K562 (cell line): ENCODE results near the gene GPR142. TPM values are rescaled to one million over a fixed set of nuclear protein-coding genes. Genes with fewer than 3 reads are reported as not detected.

ENCODE experiments used
- ATAC-seq: fragments of 200-7000 bp; cut with Tn5 transposase; 3 replicates; pipeline ENCODE4 v1.9.1; 2020; ENCODE audit warnings: moderate library complexity
- BruUV-seq: library from RNA; stranded (reverse); fragments of 400-500 nt; replicated peaks from 2 replicates; lab custom pipeline; 2021; lab: Mats Ljungman, UMichigan
- CTCF ChIA-PET: fragments of 300-600 bp; formaldehyde crosslinking; extraction: SDS; loops from one replicate; lab custom pipeline; 2021; ENCODE audit warnings: low intra/inter-chr PET ratio; lab: Yijun Ruan, JAX
- POLR2A ChIA-PET: fragments of 300-600, 350-650 bp; sonication (Branson Sonifier 250); formaldehyde crosslinking; extraction: SDS; loops from one replicate; lab custom pipeline; 2021; ENCODE audit warnings: antibody characterized with exemption, inconsistent platforms; lab: Yijun Ruan, JAX
- DNase-seq, 4 experiments: peaks; one replicate each; pipeline versions ENCODE4 v3.0.0 to v3.0.0-alpha.2; 2011 to 2018; ENCODE audit warnings: low spot score in 3 of 4, mixed read lengths in 3 of 4; ENCODE audit errors: extremely low read depth in 1 of 4
- FAIRE-seq: peaks from 2 replicates; lab custom pipeline; 2011; peaks lifted over from hg19 to GRCh38; lab: Jason Lieb, UNC
- H2AFZ ChIP-seq: 2 replicates; pipeline ENCODE4 v1.6.0; 2011; ENCODE audit warnings: low read depth, low read length, control low read depth, inconsistent platforms
- H3K27ac ChIP-seq: fragments of 200-600 bp; 3 replicates; pipeline ENCODE4 v1.8.0; 2011; ENCODE audit warnings: low read depth, mild to moderate bottlenecking, control low read depth, inconsistent platforms, low read length, moderate library complexity, mixed read lengths; ENCODE audit errors: extremely low read depth
- H3K27me3 ChIP-seq, 2 experiments: fragments of 300-600 bp in 1 of 2; 2 replicates in 1 of 2; 3 replicates in 1 of 2; pipeline versions ENCODE4 v1.6.0 to v1.8.0; 2011; ENCODE audit warnings: inconsistent platforms in 2 of 2, low read length in 2 of 2, mild to moderate bottlenecking in 1 of 2, mixed read lengths in 1 of 2, moderate library complexity in 1 of 2; ENCODE audit not compliant: control insufficient read depth in 2 of 2, insufficient read depth in 2 of 2
- H3K36me3 ChIP-seq: fragments of 300-600 bp; 3 replicates; pipeline ENCODE4 v1.8.0; 2011; ENCODE audit warnings: mild to moderate bottlenecking, low read length, inconsistent platforms; ENCODE audit not compliant: control insufficient read depth, insufficient read depth
- H3K4me1 ChIP-seq, 2 experiments: fragments of 200-600 bp in 1 of 2; replicated peaks in 1 of 2; 2 replicates in 1 of 2; 3 replicates in 1 of 2; pipeline versions ENCODE4 v1.5.1 to v1.8.0; 2011; ENCODE audit warnings: inconsistent platforms in 2 of 2, low read length in 2 of 2, mild to moderate bottlenecking in 1 of 2, mixed read lengths in 1 of 2, moderate library complexity in 1 of 2; ENCODE audit not compliant: control insufficient read depth in 2 of 2, insufficient read depth in 2 of 2
- H3K4me2 ChIP-seq: 2 replicates; pipeline ENCODE4 v1.6.1; 2011; ENCODE audit warnings: low read length, control low read depth, inconsistent platforms, mixed read lengths; ENCODE audit not compliant: insufficient read depth
- H3K4me3 ChIP-seq: fragments of 200-600 bp; sonication (generic), shearing (Covaris generic); 2 replicates; pipeline ENCODE4 v1.5.1; 2016; ENCODE audit warnings: control low read depth, inconsistent platforms
- H3K79me2 ChIP-seq: fragments of 200-600 bp; 3 replicates; pipeline ENCODE4 v1.8.0; 2011; ENCODE audit warnings: low read length, inconsistent platforms; ENCODE audit not compliant: control insufficient read depth, insufficient read depth
- H3K9ac ChIP-seq, 2 experiments: 2 replicates each; pipeline versions ENCODE4 v1.6.0 to v1.6.1; 2011; ENCODE audit warnings: low read depth in 2 of 2, low read length in 2 of 2, control low read depth in 1 of 2, inconsistent platforms in 1 of 2, mild to moderate bottlenecking in 1 of 2, mixed read lengths in 1 of 2; ENCODE audit not compliant: insufficient read depth in 1 of 2
- H3K9me1 ChIP-seq: one replicate; pipeline ENCODE4 v1.6.0; 2011; ENCODE audit warnings: inconsistent platforms, mild to moderate bottlenecking, low read length, moderate library complexity; ENCODE audit not compliant: control insufficient read depth, insufficient read depth
- H3K9me3 ChIP-seq: replicated peaks from 2 replicates; pipeline ENCODE4 v1.5.1; 2011; ENCODE audit warnings: low read depth, low read length, inconsistent platforms; ENCODE audit not compliant: control insufficient read depth, insufficient read depth
- H4K20me1 ChIP-seq: replicated peaks from 2 replicates; pipeline ENCODE4 v1.6.1; 2011; ENCODE audit warnings: low read length, inconsistent platforms, mixed read lengths; ENCODE audit not compliant: control insufficient read depth, insufficient read depth
- FOSL1 ChIP-seq: fragments of 200-800 bp; sonication (Bioruptor generic); conservative IDR thresholded peaks from 2 replicates; pipeline ENCODE4 v1.6.1; 2016; ENCODE audit warnings: missing genetic modification characterization, missing compliant biosample characterization
- FUS ChIP-seq: fragments of 200-400 bp; formaldehyde crosslinking; optimal IDR thresholded peaks from 2 replicates; pipeline ENCODE3; 2017; ENCODE audit warnings: low read depth, low read length
- KAT7 ChIP-seq: sonication (generic); formaldehyde crosslinking; IDR thresholded peaks from 2 replicates; pipeline ENCODE4 v1.8.0; 2022; ENCODE audit warnings: missing genetic modification reagents, mild to moderate bottlenecking, borderline replicate concordance
- NEUROD1 ChIP-seq: fragments of 150-350 bp; IDR thresholded peaks from 2 replicates; pipeline ENCODE4 v1.6.1; 2014; ENCODE audit warnings: borderline replicate concordance, low read length, low read depth; ENCODE audit not compliant: partially characterized antibody
- TBL1XR1 ChIP-seq, 2 experiments: IDR thresholded peaks; 2 replicates each; pipeline ENCODE4 v1.6.1; 2012; ENCODE audit warnings: improper control_type of control experiment in 2 of 2, low read length in 2 of 2, mild to moderate bottlenecking in 1 of 2
- THRAP3 ChIP-seq: fragments of 450-650 bp; IDR thresholded peaks from 2 replicates; pipeline ENCODE4 v1.6.1; 2016; ENCODE audit warnings: mild to moderate bottlenecking, inconsistent platforms, borderline replicate concordance
- WGBS: fragments of 100-300 bp; shearing (Covaris generic); methylation state at CpG from one replicate; pipeline ENCODE4 v1.1.6; 2016; ENCODE audit warnings: low coverage, mixed read lengths; ENCODE audit not compliant: insufficient coverage; ENCODE audit errors: missing lambda C conversion rate; 5-methylcytosine and 5-hydroxymethylcytosine counted together
- in situ Hi-C: fragments of 300-500 bp; cut with MboI; formaldehyde crosslinking; loops from 4 replicates; pipeline ENCODE4 v1.15.0; 2018; ENCODE audit warnings: inconsistent platforms, mixed read lengths
- intact Hi-C: fragments of 100-400 bp; cut with micrococcal nuclease; formaldehyde crosslinking; loops from 2 replicates; pipeline ENCODE4 v1.14.2; 2022
- polyA plus RNA-seq, 8 experiments: library from polyadenylated mRNA; depleted of rRNA in 4 of 8; stranded (reverse) in 5 of 8; unstranded in 3 of 8; fragments of >200 nt; fragmentation: Nextera tagmentation in 2 of 8; fragmentation: Illumina TruSeq in 1 of 8; extraction: Ambion mirVana in 2 of 8; extraction: Trizol in 1 of 8; gene quantifications; 2 replicates each; pipeline versions ENCODE4 v1.2.1 to v1.2.3, GENCODE V29; 2011 to 2014; ENCODE audit warnings: inconsistent platforms in 1 of 8, missing spikeins in 1 of 8
- total RNA-seq, 7 experiments: library from RNA; depleted of rRNA in 6 of 7; stranded (reverse); fragments of >200 nt in 6 of 7; fragmentation: Illumina TruSeq in 2 of 7; extraction: Trizol in 2 of 7; gene quantifications; 2 replicates each; pipeline versions ENCODE4 v1.2.1 to v1.2.3, GENCODE V29; 2011 to 2021; ENCODE audit warnings: low replicate concordance in 1 of 7
- TF ChIP-seq, protein P1 (sequence below): fragments of 150-350 bp; conservative IDR thresholded peaks from 2 replicates; pipeline ENCODE4 v1.6.1; 2014; ENCODE audit warnings: low read length
- TF ChIP-seq, protein P2 (sequence below): fragments of 250-450 bp; sonication (Bioruptor Pico); IDR thresholded peaks from 2 replicates; pipeline ENCODE4 v1.8.0; 2021; ENCODE audit warnings: moderate library complexity, mild to moderate bottlenecking, inconsistent platforms
- TF ChIP-seq, protein P3 (sequence below): fragments of 250-450 bp; sonication (Bioruptor Pico); IDR thresholded peaks from 2 replicates; pipeline ENCODE4 v1.5.0; 2020; ENCODE audit warnings: mild to moderate bottlenecking, borderline replicate concordance
- TF ChIP-seq, protein P4 (sequence below): fragments of 250-450 bp; sonication (Bioruptor Pico); IDR thresholded peaks from 2 replicates; pipeline ENCODE4 v1.4.0; 2020; ENCODE audit warnings: mild to moderate bottlenecking, moderate library complexity

The GPR142 gene
- total and polyA plus RNA-seq, 9 of the 15 experiments (the other 6 are each of a cell fraction or from before 2014, with no cell fraction given), result not detected

DNA sequence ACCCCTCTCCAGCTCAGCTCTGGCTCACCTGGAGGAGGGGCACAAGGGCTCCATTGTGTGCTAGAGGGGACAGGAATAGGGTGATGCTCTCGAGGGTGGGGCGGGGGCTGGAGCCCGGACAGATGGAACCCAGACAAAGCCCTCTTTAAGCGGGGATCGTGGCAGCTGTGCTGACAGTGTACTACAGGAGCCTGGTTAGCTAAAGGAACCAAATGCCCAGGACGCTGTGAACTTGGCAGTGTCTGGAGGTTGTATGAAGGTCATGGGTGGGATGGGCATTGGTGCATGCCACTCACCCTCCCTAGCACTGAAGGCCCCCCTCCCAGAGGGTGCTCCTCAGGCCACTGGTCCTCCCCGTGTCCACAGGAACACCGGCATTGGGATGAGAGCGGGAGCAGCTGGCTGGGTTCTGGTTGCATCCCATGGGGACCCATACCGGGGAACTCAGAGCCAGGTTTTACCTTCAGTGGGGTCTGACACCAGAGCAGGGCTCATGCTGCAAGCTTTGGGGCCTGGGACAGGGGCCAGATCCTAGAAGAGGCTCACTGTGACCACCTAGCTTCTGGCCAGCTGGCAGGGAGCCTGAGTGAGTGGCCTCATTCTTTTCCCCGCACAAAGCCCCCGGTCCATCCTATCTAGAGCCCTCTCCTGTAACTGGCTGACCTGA, 29.3 kb upstream of the GPR142 start (continued):
- TF ChIP-seq, protein P1, sequence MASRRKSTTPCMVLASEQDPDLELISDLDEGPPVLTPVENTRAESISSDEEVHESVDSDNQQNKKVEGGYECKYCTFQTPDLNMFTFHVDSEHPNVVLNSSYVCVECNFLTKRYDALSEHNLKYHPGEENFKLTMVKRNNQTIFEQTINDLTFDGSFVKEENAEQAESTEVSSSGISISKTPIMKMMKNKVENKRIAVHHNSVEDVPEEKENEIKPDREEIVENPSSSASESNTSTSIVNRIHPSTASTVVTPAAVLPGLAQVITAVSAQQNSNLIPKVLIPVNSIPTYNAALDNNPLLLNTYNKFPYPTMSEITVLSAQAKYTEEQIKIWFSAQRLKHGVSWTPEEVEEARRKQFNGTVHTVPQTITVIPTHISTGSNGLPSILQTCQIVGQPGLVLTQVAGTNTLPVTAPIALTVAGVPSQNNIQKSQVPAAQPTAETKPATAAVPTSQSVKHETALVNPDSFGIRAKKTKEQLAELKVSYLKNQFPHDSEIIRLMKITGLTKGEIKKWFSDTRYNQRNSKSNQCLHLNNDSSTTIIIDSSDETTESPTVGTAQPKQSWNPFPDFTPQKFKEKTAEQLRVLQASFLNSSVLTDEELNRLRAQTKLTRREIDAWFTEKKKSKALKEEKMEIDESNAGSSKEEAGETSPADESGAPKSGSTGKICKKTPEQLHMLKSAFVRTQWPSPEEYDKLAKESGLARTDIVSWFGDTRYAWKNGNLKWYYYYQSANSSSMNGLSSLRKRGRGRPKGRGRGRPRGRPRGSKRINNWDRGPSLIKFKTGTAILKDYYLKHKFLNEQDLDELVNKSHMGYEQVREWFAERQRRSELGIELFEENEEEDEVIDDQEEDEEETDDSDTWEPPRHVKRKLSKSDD, result no peak
- TF ChIP-seq, protein P2, sequence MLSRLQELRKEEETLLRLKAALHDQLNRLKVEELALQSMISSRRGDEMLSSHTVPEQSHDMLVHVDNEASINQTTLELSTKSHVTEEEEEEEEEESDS (CRISPR knock-in tag), result no peak
- TF ChIP-seq TBL1XR1 (IDR thresholded peaks at IDR 0.05; ENCODE audit: low read length in 2 of 2), result no peak
- TF ChIP-seq, all 486 proteins: peak for 0

DNA sequence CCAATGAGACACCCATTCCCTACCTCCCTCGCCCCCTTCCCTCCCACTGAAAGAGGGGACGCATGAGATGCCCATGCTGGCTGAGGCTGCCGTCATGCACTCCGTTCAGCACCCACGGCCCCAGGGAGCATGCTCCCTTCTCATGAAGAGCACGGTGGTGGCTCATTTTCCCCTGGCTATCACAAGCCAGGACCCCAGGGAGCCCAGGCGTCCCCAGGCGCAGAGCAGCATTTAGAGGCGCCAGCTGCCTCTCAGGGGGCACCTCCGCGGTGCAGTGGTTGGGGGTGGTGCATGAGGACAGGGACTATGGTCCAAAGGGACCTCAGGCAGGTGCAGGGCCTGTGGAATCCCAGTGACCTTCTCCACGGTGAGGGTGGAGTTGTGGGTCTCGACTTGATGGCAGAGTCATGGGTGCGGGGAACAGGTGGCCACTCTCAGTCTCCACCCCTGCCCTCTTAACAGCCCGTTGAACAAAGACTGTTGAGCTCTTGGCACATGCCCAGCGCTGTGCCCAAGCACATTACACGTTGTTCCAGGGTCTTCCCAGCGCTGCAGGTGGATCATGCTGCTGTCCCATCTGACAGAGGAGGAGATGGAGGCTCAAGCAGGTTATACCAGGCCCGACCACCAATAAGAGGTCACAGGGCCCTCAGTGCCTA, 27.6 kb upstream of the GPR142 start:
- CTCF ChIA-PET, result no interaction called here
- intact Hi-C loops, result no loop called here
- TF ChIP-seq THRAP3 (no peak), KAT7 (CRISPR knock-in tag) (no peak), FUS (no peak), NEUROD1 (no peak), FOSL1 (tag) (no peak)
- TF ChIP-seq, protein P3, sequence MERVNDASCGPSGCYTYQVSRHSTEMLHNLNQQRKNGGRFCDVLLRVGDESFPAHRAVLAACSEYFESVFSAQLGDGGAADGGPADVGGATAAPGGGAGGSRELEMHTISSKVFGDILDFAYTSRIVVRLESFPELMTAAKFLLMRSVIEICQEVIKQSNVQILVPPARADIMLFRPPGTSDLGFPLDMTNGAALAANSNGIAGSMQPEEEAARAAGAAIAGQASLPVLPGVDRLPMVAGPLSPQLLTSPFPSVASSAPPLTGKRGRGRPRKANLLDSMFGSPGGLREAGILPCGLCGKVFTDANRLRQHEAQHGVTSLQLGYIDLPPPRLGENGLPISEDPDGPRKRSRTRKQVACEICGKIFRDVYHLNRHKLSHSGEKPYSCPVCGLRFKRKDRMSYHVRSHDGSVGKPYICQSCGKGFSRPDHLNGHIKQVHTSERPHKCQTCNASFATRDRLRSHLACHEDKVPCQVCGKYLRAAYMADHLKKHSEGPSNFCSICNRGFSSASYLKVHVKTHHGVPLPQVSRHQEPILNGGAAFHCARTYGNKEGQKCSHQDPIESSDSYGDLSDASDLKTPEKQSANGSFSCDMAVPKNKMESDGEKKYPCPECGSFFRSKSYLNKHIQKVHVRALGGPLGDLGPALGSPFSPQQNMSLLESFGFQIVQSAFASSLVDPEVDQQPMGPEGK, result no peak
- TF ChIP-seq, protein P4, sequence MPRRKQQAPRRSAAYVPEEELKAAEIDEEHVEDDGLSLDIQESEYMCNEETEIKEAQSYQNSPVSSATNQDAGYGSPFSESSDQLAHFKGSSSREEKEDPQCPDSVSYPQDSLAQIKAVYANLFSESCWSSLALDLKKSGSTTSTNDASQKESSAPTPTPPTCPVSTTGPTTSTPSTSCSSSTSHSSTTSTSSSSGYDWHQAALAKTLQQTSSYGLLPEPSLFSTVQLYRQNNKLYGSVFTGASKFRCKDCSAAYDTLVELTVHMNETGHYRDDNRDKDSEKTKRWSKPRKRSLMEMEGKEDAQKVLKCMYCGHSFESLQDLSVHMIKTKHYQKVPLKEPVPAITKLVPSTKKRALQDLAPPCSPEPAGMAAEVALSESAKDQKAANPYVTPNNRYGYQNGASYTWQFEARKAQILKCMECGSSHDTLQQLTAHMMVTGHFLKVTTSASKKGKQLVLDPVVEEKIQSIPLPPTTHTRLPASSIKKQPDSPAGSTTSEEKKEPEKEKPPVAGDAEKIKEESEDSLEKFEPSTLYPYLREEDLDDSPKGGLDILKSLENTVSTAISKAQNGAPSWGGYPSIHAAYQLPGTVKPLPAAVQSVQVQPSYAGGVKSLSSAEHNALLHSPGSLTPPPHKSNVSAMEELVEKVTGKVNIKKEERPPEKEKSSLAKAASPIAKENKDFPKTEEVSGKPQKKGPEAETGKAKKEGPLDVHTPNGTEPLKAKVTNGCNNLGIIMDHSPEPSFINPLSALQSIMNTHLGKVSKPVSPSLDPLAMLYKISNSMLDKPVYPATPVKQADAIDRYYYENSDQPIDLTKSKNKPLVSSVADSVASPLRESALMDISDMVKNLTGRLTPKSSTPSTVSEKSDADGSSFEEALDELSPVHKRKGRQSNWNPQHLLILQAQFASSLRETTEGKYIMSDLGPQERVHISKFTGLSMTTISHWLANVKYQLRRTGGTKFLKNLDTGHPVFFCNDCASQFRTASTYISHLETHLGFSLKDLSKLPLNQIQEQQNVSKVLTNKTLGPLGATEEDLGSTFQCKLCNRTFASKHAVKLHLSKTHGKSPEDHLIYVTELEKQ (CRISPR knock-in tag), result no peak

More for the DNA sequence above, 27.6 kb upstream of the GPR142 start:
- no TSS peak for BruUV-seq
- no peak overlapping the region for H3K27ac ChIP-seq
- no peak for ATAC-seq
- no peaks in the 10 kb centered on the region for H3K9me1 ChIP-seq
- H3K36me3 ChIP-seq, result no peaks in the 10 kb centered on the region
- POLR2A ChIA-PET, result interaction anchor here (0.7 kb wide), 1 partner anchor 121 kb away, joined by 3 read pairs; no protein-coding TSS in a partner anchor
- H3K9ac ChIP-seq, result no peak overlapping the region
- H4K20me1 ChIP-seq, result peaks cover 27% of the 10 kb centered on the region
- in situ Hi-C loops, result no loop called here
- DNase-seq, result no peak
- H3K9me3 ChIP-seq, result no peaks in the 10 kb centered on the region
- H2AFZ ChIP-seq, result no peak overlapping the region
- H3K4me3 ChIP-seq, result no peak overlapping the region
- H3K4me1 ChIP-seq, result peaks cover 0 to 12% of the 10 kb centered on the region in 2 experiments; a peak in 2 of 5 replicates
- peaks cover 3 to 62% of the 10 kb centered on the region in 2 experiments; a peak in 4 of 5 replicates for H3K27me3 ChIP-seq
- no peak overlapping the region for H3K4me2 ChIP-seq
- FAIRE-seq, result no peak
- H3K79me2 ChIP-seq, result no peaks in the 10 kb centered on the region
- WGBS, result 0% methylated on average over 16 of the region's 19 CpGs
